ENCODE data around the gene PODXL. TPM values are rescaled to one million over a fixed set of nuclear protein-coding genes. Genes with fewer than 3 reads are reported as not detected.

PODXL gene
- polyA plus RNA-seq, 1 donor (not counting 4 experiments of a cell fraction or from before 2014, with no cell fraction given) = 0.08 TPM

- peaks cover 2% of the 10 kb centered on the region for H3K4me1 ChIP-seq (ENCODE audit: control insufficient read depth, extremely low read depth, insufficient read depth, low read length)
- no peaks in the 10 kb centered on the region for H3K9me3 ChIP-seq (ENCODE audit: control insufficient read depth, low read depth, low read length)
- no peak overlapping the region for H3K9ac ChIP-seq (ENCODE audit: control insufficient read depth, extremely low read depth, insufficient read depth, low read length)
- FAIRE-seq (peak; percentile 67), DNase-seq (ENCODE audit: low read depth, low spot score) (no peak)
- peaks cover 4 to 10% of the 10 kb centered on the region in 2 experiments for H3K36me3 ChIP-seq (ENCODE audit: control insufficient read depth in 2 of 2, extremely low read depth in 1 of 2, insufficient read depth in 2 of 2, low read length in 2 of 2)
- H2AFZ ChIP-seq (ENCODE audit: control insufficient read depth, low read length) = no peak overlapping the region
- dilution Hi-C loops (cut with MboI; ENCODE audit: extremely low pct_ligation_motif_present, low sequenced_read_pairs) = no loop called here
- H3K9me1 ChIP-seq (ENCODE audit: control insufficient read depth, extremely low read depth, insufficient read depth, low read length) = no peaks in the 10 kb centered on the region
- no peaks in the 10 kb centered on the region for H4K20me1 ChIP-seq (ENCODE audit: control insufficient read depth, extremely low read depth, insufficient read depth, low read length)
- no peak overlapping the region for H3K4me2 ChIP-seq (ENCODE audit: control insufficient read depth, extremely low read depth, insufficient read depth, low read depth, low read length)
- no peak for TF ChIP-seq EZH2 (IDR thresholded peaks at IDR 0.05; ENCODE audit: low read length)
- no peak for TF ChIP-seq CTCF (optimal IDR thresholded peaks at IDR 0.05 in 1 of 3, IDR thresholded peaks at IDR 0.05 in 1 of 3, conservative IDR thresholded peaks at IDR 0.05 in 1 of 3; ENCODE audit: extremely low read depth in 1 of 3, insufficient read depth in 2 of 3, low read length in 3 of 3)
- no peak overlapping the region for H3K4me3 ChIP-seq (ENCODE audit: control insufficient read depth in 2 of 3, extremely low read depth in 1 of 3, insufficient read depth in 2 of 3, low read depth in 1 of 3, low read length in 3 of 3)
- H3K27ac ChIP-seq (ENCODE audit: control insufficient read depth, insufficient read depth, low read length) = no peak overlapping the region
- no peaks in the 10 kb centered on the region for H3K79me2 ChIP-seq (ENCODE audit: control insufficient read depth, insufficient read depth, low read length)
- H3K27me3 ChIP-seq (ENCODE audit: control insufficient read depth, extremely low read depth, insufficient read depth, low read length) = no peaks in the 10 kb centered on the region
These were observed 55.0 kb downstream of the PODXL start for GRCh38 chr7:131501422-131501821.

- no peaks in the 10 kb centered on the region for H3K9me1 ChIP-seq (ENCODE audit: control insufficient read depth, extremely low read depth, insufficient read depth, low read length)
- dilution Hi-C loops (cut with MboI; ENCODE audit: extremely low pct_ligation_motif_present, low sequenced_read_pairs) = no loop called here
- no peak overlapping the region for H3K4me3 ChIP-seq (ENCODE audit: control insufficient read depth in 2 of 3, extremely low read depth in 1 of 3, insufficient read depth in 2 of 3, low read depth in 1 of 3, low read length in 3 of 3)
- no peak overlapping the region for H3K4me2 ChIP-seq (ENCODE audit: control insufficient read depth, extremely low read depth, insufficient read depth, low read depth, low read length)
- no peaks in the 10 kb centered on the region for H3K9me3 ChIP-seq (ENCODE audit: control insufficient read depth, low read depth, low read length)
- H3K4me1 ChIP-seq (ENCODE audit: control insufficient read depth, extremely low read depth, insufficient read depth, low read length) = peaks cover 2% of the 10 kb centered on the region
- no peak overlapping the region for H3K27ac ChIP-seq (ENCODE audit: control insufficient read depth, insufficient read depth, low read length)
- no peak overlapping the region for H2AFZ ChIP-seq (ENCODE audit: control insufficient read depth, low read length)
- no peaks in the 10 kb centered on the region for H3K79me2 ChIP-seq (ENCODE audit: control insufficient read depth, insufficient read depth, low read length)
- H3K9ac ChIP-seq (ENCODE audit: control insufficient read depth, extremely low read depth, insufficient read depth, low read length) = no peak overlapping the region
- H4K20me1 ChIP-seq (ENCODE audit: control insufficient read depth, extremely low read depth, insufficient read depth, low read length) = no peaks in the 10 kb centered on the region
- H3K27me3 ChIP-seq (ENCODE audit: control insufficient read depth, extremely low read depth, insufficient read depth, low read length) = no peaks in the 10 kb centered on the region
- TF ChIP-seq EZH2 (IDR thresholded peaks at IDR 0.05; ENCODE audit: low read length) (no peak), CTCF (optimal IDR thresholded peaks at IDR 0.05 in 1 of 3, IDR thresholded peaks at IDR 0.05 in 1 of 3, conservative IDR thresholded peaks at IDR 0.05 in 1 of 3; ENCODE audit: extremely low read depth in 1 of 3, insufficient read depth in 2 of 3, low read length in 3 of 3) (no peak)
- peaks cover 4 to 10% of the 10 kb centered on the region in 2 experiments for H3K36me3 ChIP-seq (ENCODE audit: control insufficient read depth in 2 of 2, extremely low read depth in 1 of 2, insufficient read depth in 2 of 2, low read length in 2 of 2)
- DNase-seq (ENCODE audit: low read depth, low spot score) (no peak), FAIRE-seq (no peak)
These were observed 56.1 kb downstream of the PODXL start for GRCh38 chr7:131500357-131500756.

Data from keratinocyte (primary cell).